ENCODE results near the gene CRACDL.
A peak's percentile ranks its signal among the peaks of the same experiment; 100 is the strongest.

The CRACDL gene

GRCh38 chr2:98935777-98936352, at the start of gene CRACDL:
Gene CRACDL, minus strand, starts transcription at chr2:98936225. Its CDS starts 89,425 bp downstream, at chr2:98846800.
- DNase-seq (ENCODE audit: insufficient read length, low spot score) = no peak
- peak; percentile 88 for FAIRE-seq

GRCh38 chr2:98975611-98976010, 39.6 kb upstream of the CRACDL start:
- no peak for DNase-seq (ENCODE audit: insufficient read length, low spot score)
- FAIRE-seq = no peak

GRCh38 chr2:98972582-98973167, 36.6 kb upstream of the CRACDL start:
- DNase-seq (ENCODE audit: insufficient read length, low spot score) (no peak), FAIRE-seq (no peak)

GRCh38 chr2:98959810-98960507, 23.9 kb upstream of the CRACDL start:
- FAIRE-seq = no peak
- no peak for DNase-seq (ENCODE audit: insufficient read length, low spot score)

- no peak for FAIRE-seq
- no peak for DNase-seq (ENCODE audit: insufficient read length, low spot score)
Observed at GRCh38 chr2:98952966-98953365, 16.9 kb upstream of the CRACDL start.

- DNase-seq (ENCODE audit: insufficient read length, low spot score) (no peak), FAIRE-seq (no peak)
Observed at GRCh38 chr2:98948956-98949739, 13.1 kb upstream of the CRACDL start.

GRCh38 chr2:98947554-98947953, 11.5 kb upstream of the CRACDL start:
- DNase-seq (ENCODE audit: insufficient read length, low spot score) (no peak), FAIRE-seq (no peak)

- DNase-seq (ENCODE audit: insufficient read length, low spot score) = no peak
- no peak for FAIRE-seq
Observed at GRCh38 chr2:98946855-98947254, 10.8 kb upstream of the CRACDL start.

GRCh38 chr2:98944775-98945174, 8.8 kb upstream of the CRACDL start:
- DNase-seq (ENCODE audit: insufficient read length, low spot score) = no peak
- no peak for FAIRE-seq

- FAIRE-seq (no peak), DNase-seq (ENCODE audit: insufficient read length, low spot score) (no peak)
Observed at GRCh38 chr2:98940102-98940501, 4.1 kb upstream of the CRACDL start.

GRCh38 chr2:98937906-98938305, 1.9 kb upstream of the CRACDL start:
- DNase-seq (ENCODE audit: insufficient read length, low spot score) = no peak
- no peak for FAIRE-seq

- FAIRE-seq = no peak
Observed at GRCh38 chr2:98936353-98937351, 627 bp upstream of the CRACDL start.

GRCh38 chr2:98935111-98935770, 784 bp downstream of the CRACDL start:
- FAIRE-seq (peak; percentile 58), DNase-seq (ENCODE audit: insufficient read length, low spot score) (no peak)

More at GRCh38 chr2:98936353-98937351, 627 bp upstream of the CRACDL start:
- no peak for DNase-seq (ENCODE audit: insufficient read length, low spot score)

GRCh38 chr2:98932778-98933343, 3.2 kb downstream of the CRACDL start:
- no peak for DNase-seq (ENCODE audit: insufficient read length, low spot score)
- FAIRE-seq = no peak

GRCh38 chr2:98932164-98932563, 3.9 kb downstream of the CRACDL start:
- DNase-seq (ENCODE audit: insufficient read length, low spot score) (no peak), FAIRE-seq (no peak)

GRCh38 chr2:98931596-98931995, 4.4 kb downstream of the CRACDL start:
- DNase-seq (ENCODE audit: insufficient read length, low spot score) = no peak
- FAIRE-seq = no peak

GRCh38 chr2:98929920-98930319, 6.1 kb downstream of the CRACDL start:
- DNase-seq (ENCODE audit: insufficient read length, low spot score) (no peak), FAIRE-seq (no peak)

GRCh38 chr2:98928242-98928641, 7.8 kb downstream of the CRACDL start:
- DNase-seq (ENCODE audit: insufficient read length, low spot score) (no peak), FAIRE-seq (no peak)

- FAIRE-seq = no peak
- no peak for DNase-seq (ENCODE audit: insufficient read length, low spot score)
Observed at GRCh38 chr2:98927027-98927426, 9.0 kb downstream of the CRACDL start.

Measured in HTR-8/SVneo (cell line).